ENCODE results near the gene POLR1C.
"Not testable (repeated sequence)": the region's sequence is repeated elsewhere in the genome, so short reads cannot be mapped to it uniquely, and the experiment has no call there.

Gene POLR1C

DNA sequence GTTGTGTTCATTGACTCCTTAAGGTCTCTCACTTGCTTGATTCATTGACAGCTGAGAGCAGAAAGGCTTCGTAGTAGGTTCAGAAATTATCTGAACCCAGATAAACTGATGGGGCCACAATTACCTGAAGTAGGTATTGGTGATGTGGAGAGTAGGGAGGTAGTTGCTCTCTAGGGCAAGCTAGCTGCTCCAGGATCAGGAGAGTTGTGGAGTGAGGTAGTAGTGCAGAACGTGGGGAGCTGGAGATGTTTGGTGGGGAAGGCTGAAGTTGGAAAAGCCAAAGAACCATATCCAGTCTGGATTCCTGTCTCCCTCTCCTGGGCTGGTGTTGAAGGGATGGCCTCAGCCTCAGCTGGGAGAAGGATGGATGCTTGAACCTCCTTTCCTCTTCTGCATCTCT lies 23.7 kb upstream of the POLR1C start:
- DNase-seq = no peak

DNA sequence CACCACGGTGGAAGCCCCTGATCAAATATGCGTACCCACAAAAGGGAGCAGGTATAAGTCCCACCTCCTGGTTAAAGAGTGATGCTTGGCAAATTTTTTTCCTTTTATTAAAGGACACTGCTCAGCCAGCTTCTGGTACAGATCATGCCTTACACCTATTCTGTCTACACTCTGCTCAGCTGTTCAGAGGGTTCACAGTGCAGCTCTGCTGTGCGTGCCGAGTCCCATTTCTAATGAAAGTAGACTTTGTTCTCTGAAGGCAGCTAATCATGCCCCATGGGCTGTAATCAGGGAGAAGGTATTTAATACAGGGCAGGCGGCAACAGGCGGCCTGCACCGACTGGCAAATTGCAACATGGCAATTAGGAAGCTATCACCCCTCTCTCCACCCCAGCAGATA lies 23.1 kb upstream of the POLR1C start:
- no peak for DNase-seq

DNA sequence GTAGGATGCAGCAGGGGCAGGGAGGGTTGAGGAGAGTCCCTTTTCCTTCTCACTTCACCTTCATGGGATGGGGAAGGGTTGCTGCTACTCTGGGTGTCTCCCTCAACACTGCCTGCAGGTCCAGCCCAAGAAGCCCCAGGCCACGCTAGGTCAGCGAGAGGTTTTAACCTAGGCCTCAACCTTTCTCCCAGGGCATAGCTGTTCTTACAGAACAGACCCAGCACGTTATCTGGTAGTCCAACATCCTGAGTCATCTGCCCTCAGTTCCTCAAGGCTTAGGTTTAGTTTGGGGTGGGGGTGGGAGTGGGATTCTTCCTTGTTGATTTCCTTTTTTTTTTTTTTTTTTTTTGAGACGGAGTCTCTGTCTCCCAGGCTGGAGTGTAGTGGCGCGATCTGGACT lies 22.6 kb upstream of the POLR1C start:
- no peak for DNase-seq

DNA sequence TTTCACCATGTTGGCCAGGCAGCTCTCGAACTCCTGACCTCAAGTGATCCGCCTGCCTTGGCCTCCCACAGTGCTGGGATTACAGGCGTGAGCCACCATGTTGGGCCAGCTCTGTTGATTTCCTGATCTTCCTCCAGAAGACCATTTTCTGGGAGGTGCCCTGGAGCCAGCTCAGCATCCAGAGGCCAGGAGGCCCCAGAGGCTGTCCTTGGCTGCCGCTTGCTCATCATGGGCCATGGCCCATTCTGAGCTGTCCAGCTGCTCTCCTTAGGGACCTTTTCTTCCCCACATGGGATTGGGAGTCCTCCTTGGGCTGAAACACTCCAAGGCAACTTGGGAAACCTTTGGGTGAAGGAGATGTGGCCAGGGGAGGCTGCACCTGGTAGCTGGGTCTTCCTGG lies 22.1 kb upstream of the POLR1C start:
- DNase-seq = no peak

DNA sequence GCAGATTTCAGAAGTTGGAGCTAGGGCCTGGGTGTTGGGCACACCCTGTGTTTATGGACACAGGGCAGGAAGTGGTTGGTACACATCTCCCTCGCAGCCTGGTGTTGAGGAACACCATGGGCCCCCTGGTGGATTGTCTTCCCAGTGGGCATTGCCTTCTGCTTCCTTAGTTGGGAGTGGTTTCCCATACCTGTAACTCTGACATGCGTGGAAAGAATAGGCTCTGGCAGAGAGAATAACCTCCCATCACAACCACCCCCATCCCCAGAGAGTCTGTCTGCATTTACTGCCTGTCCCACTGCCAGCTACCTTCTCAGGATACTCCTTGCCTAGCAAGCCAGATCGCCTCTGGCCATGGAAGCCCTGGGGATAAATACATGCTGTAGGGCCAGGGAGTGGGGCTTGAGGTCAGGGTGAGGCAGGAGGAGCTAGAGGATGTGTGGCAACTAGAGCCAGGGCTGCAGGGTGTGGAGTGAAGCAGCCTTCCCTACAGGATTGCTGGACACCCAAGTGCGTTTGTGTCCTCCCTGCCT lies 21.4 kb upstream of the POLR1C start:
- DNase-seq = no peak

DNA sequence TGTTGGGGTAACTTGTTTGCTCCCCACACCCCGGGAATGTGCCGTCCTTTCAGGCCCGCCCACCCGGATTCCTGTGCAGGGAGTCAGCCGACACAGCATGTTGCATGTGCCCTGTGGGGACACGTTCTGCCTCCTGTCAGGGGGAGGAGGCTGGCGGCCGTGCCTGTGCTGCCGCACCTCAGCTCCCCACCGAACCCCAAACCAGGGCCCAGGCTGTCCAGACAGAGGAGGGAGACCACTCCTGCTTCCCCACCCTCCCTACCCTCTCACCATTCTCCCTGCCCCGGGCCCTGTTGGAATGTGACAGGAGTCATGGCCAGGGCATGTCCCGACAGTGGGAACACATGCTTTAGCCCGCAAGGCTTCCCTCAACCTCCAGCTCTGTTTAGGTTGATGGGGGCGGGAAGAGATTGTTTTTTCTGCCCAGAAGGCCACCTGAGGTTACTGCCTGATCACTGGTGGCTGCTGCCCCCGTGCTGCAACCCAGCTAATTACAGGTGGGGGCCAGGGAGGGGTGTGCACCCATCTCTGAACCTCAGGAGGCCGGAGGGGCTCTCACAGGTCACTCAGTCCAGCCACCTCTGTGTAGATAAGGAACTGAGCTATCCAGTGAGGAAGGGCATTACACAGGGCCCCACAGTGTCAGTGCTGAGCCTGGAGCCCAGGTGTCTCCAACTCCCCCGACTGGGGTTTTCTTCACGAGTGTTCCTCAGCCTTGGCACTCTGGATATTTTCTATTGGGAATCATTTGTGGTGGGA lies 20.3 kb upstream of the POLR1C start:
- DNase-seq = no peak

DNA sequence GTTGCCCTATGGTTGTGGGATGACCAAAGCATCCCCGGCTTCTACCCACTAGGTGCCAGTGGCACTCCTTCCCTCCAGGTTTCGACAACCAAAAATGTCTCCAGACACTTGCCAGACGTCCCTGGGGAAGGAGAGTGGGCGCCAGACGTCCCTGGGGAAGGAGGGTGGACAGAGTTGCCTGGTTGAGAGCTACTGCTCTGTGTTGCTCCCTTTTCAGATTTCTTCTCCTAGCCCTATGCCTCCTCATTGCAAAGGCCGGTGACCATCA lies 19.8 kb upstream of the POLR1C start:
- DNase-seq = no peak

DNA sequence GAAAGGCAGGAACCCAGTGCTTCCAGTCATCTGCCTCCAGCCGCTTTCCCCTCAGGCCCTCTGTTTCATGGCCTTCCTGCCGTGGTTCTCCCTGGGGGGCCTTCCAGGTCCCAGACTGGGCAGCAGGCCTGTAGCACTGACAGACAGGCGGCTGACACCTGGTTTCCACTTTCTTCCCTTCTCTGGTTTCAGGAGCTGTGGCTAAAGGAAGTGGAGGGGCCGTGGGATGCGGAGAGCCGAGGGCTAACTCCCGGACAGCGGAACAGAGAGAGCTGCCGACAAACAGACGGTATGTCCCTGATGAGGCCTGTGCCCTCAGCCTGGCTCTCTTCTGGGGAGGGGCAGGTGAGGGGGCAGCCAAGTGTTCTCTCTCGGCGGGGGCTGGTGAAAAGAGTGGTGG lies 19.2 kb upstream of the POLR1C start:
- no peak for DNase-seq

DNA sequence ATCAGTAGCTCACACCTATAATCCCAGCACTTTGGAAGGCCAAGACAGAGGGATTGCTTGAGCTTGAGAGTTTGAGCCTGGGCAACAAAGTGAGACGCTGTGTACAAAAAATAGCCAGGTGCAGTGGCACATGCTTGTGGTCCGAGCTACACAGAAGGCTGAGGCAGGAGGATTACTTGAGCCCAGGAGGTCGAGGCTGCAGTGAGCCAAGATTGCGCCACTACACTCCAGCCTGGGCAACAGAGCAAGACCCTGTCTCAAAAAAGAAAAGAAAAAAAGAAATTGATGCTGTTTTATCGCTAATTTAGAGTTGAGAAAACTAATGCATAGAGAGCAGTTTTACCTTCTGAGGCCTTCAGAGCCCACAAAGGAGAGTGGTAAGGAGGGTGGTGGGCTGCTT lies 18.6 kb upstream of the POLR1C start:
- not testable (repeated sequence) for DNase-seq

DNA sequence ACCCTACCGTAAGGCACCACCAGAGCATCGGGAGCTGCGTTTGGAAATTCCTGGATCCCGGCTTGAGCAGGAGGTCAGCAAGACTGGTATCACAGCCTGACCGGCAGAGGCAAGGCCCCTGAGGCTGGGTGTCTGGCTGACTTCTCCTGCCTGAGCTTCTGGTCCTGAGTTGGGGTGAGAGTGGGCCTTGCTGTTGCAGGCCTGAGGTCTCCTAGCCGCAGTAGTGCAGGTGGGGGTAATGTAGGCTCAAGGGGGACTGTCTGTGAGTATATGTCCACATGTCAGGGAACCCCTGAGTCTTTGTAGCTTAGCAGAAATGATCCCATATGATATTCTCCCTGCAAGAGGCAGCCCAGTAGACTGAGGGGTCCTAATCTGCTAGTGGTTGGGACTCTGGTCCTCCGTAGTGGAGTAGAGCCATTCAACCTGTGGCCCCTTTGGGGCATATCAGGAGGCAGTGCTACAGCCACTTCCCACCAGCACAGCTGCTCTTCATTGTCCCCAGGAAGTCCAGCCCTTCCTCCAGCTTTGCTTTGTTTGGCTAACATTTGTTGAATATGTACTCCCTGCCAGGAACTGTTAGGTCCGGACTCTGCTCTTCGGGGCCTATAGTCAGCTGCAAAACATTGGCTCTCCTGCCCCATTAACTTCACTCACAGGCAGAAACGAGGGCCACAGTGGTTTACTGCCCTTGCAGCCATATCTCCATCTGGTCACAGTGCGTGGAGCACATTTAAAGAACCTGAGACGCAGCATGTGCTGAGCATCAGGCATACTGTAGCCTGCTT lies 17.7 kb upstream of the POLR1C start:
- DNase-seq = no peak

DNA sequence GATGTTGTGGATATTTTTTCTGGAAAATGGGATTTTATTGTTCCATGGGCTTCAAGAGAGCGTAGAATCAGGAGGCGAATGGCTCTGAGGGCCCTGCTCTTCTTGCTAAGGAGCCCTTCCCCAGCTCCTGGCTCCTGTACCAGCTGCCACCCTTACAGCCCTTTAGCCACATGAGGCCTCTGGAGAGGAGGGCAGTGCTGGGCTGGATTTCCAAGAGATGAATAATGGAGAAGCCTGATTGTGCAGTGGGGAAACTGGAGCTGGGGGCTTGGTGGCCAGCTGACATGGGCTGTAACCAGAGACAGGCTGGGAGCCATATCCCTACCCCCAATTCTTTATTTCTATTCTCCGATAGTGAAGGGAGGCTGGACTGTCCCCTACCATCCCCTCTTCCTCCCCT lies 16.0 kb upstream of the POLR1C start:
- DNase-seq = no peak

DNA sequence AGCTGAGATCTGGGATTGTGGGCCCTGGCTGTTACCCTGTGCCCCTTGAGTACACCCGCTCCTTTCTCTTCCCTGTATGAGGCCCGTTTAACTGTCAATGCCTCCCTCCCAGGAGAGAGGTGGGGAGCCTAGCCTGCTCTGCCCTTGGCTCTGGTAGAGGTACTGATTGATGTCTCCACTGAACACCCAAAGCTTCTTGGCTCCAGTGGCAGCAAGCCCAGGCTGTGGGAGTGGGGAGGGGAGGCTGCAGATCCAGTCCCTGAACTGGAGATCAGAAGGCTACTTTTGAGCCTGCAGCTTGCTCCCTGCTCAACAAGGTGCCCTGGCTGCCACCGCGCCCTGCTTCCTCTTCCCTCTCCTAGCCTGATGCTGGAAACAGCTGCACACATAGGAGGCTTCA lies 14.2 kb upstream of the POLR1C start:
- DNase-seq = no peak

DNA sequence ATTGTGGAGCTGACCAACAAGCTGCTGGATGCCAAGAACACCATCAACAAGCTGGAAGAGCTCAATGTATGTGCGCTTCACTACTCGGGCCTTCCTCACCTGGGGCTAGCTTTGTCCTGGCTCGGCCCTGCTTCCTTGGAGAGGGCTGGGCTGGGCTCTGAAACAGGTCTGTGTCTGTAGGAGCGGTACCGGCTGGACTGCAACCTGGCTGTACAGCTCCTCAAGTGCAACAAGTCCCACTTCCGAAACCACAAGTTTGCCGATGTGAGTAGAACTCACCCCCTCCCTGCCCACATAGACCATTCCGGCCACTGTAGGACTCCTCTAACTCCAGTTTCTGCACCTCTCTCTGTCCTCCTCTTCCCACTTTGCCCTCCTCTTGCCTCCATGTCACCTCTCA lies 13.4 kb upstream of the POLR1C start:
- no peak for DNase-seq

DNA sequence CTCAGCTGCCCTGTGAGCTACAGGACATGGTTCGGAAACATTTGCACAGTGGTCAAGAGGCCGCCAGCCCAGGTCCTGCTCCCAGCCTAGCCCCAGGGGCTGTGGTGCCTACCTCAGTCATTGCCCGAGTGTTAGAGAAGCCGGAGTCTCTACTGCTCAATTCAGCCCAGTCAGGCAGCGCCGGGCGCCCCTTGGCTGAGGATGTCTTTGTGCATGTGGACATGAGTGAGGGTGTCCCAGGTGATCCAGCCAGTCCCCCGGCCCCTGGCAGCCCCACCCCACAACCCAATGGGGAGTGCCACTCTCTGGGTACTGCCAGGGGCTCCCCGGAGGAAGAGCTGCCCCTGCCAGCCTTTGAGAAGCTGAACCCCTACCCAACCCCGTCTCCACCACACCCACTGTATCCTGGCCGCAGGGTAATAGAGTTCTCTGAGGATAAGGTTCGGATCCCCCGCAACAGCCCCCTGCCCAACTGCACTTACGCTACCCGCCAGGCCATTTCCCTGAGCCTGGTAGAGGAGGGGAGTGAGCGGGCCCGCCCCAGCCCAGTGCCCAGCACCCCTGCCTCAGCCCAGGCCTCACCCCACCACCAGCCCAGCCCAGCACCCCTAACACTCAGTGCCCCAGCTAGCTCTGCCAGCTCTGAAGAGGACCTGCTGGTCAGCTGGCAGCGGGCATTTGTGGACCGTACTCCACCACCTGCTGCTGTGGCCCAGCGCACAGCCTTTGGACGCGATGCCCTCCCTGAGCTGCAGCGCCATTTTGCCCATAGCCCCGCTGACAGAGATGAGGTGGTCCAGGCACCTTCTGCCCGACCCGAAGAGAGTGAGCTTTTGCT lies 11.9 kb upstream of the POLR1C start:
- DNase-seq = no peak

DNA sequence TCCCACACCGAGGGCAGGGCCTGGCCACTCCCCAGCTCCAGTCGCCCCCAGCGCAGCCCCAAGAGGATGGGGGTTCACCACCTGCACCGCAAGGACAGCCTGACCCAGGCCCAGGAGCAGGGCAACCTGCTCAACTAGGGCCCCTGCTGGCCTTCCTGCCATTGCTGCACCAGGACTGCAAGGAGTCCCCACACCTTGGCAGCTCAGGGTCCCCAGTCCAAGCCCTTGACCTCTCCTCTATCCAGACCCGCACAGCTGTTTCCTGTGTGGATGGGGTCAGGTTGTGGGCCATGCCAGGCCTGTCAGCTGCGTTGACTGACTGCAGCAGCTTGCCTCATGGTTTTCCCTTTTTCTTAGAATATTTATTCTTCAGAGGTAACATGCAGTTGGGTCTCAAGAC lies 11.2 kb upstream of the POLR1C start:
- no peak for DNase-seq

DNA sequence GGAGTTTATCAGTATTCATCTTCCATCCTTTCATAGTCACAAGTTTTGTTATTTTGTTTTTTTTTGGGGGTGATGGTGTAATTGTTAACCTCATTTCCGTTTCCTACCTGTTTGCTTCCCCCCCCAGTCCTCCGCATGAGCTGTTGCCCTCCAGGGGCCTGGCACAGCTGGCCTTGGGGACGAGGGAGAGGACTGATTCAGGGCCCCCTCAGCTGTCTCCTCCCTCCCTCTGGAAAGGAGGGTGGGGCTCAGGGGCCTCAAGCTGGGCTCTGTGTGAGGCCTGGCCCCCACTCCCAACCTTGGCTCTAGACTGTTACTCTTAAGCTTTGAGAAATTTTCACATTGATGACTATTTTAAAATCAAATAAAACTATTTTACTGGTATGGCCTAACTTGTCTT lies 10.7 kb upstream of the POLR1C start:
- no peak for DNase-seq

DNA sequence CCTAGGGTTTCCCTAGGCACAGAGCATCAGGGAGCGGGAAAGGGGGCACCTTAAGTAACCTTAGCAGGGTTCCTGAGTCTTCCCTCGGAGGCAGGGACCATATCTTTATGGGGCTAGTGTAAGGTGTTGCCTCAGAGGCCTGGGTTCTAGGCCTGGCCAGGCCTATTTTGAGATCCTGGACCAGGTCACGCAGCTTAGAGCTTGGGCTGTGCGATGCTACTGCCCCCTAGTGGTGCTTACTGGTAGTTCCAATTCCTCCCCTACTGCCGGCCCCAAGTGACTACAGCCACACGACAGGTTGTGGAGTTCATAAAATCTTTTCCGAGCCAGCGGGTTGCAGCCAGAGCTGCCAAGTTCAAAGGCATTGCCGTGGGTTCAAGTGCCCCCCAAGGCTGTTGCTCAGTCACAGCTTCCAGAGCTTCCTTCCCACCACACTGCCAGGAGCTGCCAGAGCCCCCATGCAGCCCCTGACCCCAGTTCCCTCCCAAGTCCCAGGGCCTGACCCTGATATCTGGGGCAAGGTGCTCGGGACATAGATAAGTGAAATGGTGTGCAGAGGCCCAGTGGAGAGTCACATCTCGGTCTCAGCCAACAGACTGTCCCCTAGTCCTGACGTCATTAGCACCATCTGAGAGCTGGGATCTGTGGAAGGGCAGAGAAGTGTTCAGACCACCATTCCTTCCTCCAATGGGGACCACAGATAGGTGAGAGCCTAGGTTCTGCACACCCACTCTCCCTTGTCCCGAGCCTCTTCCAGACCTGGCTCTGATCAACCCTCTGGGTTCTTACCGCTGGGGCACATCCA lies 10.0 kb upstream of the POLR1C start:
- peak; percentile 49 to 76 for DNase-seq

DNA sequence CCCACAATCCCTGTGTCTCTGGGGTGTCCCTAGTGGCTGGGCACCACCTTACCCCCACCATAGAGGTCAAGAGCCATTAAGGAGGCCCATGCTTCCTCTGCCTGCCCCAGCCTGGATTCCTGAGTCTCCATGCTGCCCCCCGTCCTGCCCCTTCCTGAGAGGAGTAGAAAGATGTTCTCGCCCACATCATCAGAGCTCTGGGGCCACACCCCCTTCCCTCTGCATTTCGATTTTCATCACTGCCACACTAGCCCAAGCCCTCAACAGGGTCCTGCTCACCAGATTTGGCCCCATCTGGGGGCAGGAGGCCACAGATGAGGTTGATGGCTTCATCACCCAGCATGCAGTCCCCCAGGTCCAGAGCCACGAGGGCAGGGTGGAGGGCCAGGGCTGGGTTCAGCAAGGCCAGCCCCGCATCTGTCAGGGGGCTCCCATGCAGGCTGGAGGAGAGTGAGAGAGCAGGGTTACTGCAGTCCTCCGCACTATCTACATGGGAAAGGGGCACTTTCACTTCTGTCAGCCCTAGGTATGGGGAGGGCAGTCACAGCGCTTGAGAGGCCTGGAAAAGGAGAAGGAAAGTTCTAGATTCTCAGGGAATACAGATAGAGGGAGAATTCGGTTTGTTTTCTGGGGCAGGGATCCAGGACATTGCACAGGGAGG lies 8.3 kb upstream of the POLR1C start:
- DNase-seq = no peak

DNA sequence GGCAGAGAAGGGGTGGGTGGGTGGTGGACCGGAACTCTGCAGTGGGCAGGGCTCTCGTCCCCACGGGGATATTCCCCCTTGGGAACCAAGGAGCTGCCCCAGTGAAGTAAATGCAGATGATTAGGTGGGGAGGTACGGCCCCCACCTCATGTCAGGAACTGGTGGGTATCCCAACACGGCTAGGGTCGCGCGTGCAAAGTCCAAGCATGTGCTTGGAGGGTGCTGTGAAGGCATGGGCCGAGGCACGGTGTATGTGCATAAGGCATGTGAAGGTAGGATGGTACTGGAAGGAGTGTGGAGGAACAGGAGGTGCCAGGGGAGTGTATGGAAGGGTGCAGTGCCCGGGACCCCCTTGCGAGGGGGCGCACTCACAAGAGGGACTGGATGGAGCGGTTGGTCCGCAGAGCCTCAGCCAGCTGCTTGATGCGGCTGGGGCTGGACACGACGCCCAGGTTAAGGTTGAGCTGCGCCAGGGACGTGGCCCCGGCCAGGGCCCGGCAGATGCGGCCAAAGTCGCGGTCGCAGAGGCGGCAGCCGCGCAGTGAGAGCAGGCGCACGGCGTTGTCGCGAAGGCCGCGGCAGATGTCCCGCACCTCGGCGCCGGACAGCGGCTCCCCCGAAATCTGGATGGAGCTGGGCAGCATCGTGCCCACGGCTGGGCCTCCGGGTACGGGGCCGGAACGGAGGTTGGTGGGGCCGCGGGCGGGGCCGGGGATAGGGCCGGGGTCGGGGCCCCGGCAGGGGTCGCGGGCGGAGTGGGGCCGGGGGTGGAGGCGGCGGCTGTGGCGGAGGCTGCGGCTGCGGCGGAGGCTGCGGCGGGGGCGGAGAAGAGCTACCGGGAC lies 7.5 kb upstream of the POLR1C start:
- DNase-seq = no peak

DNA sequence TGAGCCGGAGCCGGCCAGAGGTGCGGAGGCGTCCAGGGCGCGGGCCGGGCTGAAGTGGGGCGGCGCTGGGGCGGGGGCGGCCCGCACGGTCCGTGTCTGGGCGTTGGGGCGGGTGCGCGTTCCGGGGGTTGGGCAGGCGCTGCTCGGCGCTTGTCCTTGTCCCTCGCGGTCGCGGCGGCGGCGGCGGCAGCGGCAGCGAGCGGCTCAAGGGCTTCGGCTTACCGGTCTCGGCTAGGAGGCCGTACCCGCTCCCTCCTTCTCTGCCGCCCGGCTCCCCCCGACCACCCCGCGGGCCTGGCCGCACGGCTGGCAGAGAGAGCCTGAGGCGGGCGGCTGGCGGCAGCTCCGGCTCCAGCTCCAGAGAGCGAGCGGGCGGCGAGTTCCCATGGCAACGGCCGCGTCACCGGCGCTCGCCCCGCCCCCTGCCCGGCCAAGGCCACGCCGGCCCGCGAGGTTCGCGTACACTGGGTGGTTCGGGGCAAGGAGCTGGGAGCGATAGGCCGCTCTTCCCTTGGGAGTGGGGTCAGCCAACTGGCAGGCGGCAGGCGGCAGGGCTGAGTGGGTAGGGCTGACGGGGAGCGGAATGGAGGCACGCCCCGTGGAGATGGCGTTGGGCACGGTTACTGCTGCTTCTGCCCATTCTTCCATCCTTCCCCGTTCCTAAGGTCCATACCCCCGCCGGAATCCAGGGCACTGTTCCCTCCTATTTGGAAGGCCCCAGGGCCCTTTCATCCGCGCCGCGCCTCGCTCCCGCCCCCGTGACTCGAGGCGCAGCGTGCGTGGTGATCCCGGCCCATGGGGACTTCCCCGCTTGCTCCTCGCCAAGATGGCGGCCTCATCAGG lies 6.7 kb upstream of the POLR1C start, which contains the start of gene LRRC73:
Gene LRRC73 (minus strand): TSS at position 363 of the 843 bp plus-strand sequence. CDS start 561 bp downstream, outside the sequence.
- DNase-seq = peak in 1 of 2 donors; percentile 67
